H54 (cell line): ENCODE results near the gene RAPGEF6.

ENCODE experiments used
- DNase-seq: peaks from one replicate; pipeline ENCODE4 v3.0.0; 2011; ENCODE audit warnings: low spot score, mixed read lengths; ENCODE audit not compliant: insufficient read length
- FAIRE-seq: peaks from 3 replicates; lab custom pipeline; 2011; peaks lifted over from hg19 to GRCh38; lab: Jason Lieb, UNC
- POLR2A ChIP-seq: IDR thresholded peaks from 2 replicates; pipeline ENCODE4 v1.6.1; 2011; ENCODE audit warnings: low read depth, mild to moderate bottlenecking, low read length

Gene RAPGEF6

GRCh38 chr5:131564229-131564652 is 70.8 kb downstream of the RAPGEF6 start:
- DNase-seq (no peak), FAIRE-seq (no peak)
- no peak for TF ChIP-seq POLR2A

DNA sequence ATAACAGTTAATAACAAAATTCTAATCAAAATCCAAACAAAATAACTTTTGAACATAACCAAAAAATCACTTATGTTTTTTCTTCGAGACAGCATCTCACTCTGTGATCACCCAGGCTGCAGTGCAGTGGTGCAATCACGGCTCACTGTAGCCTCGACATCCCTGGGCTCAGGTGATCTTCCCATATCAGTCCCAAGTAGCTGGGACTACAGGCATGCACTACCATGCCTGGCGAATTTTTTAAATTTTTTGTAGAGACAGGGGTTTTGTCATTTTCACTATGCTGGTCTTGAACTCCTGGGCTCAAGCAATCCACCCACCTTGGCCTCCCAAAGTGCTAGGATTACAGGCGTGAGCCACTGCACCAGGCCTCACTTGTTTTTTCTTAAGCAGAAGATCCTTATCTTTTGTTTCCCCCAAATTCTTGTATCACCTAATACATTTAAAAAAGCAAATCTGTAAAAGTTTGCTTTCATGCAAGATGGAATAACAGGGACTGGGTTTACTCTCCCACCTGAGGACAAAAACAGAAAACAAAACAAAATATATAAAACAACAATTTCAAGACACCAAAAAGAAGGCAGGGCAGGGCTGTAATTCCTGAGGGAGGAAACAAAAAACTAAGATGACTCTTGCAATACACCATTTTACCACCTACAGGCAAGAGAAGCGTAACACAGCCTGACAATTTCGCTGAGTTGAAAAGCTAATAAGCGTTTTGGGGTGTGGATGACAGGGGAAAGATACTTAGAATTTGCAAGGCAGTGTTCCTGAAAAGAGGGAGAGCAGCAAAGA is 71.4 kb downstream of the RAPGEF6 start:
- TF ChIP-seq POLR2A = no peak
- FAIRE-seq (no peak), DNase-seq (no peak)

DNA sequence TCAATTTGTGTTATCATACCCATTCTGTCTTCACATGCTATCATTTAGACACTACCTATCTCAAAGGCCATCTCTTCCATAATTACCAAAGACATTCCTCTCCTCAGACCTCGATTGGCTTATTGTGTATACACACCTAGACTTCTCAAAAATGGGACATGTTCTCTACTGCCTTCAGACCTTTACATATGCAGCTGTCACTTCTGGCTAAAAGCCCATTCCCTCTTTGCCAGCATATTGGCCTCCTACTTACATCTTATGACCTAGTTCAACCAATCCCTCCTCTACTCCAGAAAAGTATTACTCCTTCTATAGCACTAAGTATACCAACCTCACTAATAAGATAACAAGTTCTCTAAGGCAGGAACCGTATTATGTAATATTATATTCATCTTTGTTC is 84.4 kb downstream of the RAPGEF6 start:
- FAIRE-seq = no peak
- DNase-seq = no peak
- no peak for TF ChIP-seq POLR2A

GRCh38 chr5:131548176-131548575 is 86.9 kb downstream of the RAPGEF6 start:
- FAIRE-seq (no peak), DNase-seq (no peak)
- no peak for TF ChIP-seq POLR2A

- DNase-seq (no peak), FAIRE-seq (peak; percentile 93)
- TF ChIP-seq POLR2A = no peak
Observed at GRCh38 chr5:131545845-131546244, 89.2 kb downstream of the RAPGEF6 start.

DNA sequence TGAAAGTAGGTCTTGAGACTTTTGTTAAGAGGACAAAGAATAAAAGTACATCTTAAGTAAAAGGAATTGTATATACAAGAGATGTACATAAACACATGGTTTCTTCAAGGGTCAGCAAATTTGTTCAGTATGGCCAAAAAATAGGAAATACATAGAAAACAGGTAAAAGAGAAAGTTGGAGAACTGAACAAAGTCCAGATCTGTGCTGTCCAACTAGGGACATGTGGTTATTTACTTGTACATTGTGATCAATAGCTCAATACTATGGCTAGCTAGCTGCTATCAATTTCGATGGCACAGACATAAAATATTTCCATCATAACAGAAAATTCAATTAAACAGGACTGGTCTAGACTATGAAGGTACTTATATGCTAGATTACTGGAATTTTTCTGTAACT is 92.3 kb downstream of the RAPGEF6 start:
- peak; percentile 55 for FAIRE-seq
- TF ChIP-seq POLR2A = no peak

DNA sequence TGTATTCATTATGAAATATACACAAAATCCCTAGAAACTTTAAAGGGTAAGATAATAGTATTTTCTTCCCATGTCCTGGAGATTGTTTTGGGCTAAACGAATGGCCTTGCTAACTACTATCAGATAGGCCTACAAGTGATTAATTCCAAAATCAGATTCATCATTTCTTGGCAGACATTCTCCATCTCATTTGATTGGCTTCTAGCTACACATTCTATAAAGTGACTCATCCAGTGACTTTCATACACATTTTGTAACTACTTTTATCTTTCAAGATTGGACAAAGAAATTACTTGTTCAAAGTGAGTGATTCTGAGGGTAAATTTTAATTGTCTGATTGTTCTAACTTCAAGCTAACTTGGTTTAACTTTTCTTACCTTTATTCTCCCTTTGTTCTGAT is 93.3 kb downstream of the RAPGEF6 start:
- TF ChIP-seq POLR2A = no peak
- DNase-seq (no peak), FAIRE-seq (peak; percentile 92)

More for the DNA sequence above, 92.3 kb downstream of the RAPGEF6 start:
- no peak for DNase-seq

- FAIRE-seq (peak; percentile 33), DNase-seq (no peak)
- no peak for TF ChIP-seq POLR2A
Observed at GRCh38 chr5:131541071-131541470, 94.0 kb downstream of the RAPGEF6 start.

- TF ChIP-seq POLR2A = no peak
- no peak for FAIRE-seq
Observed at GRCh38 chr5:131539251-131539650, 95.8 kb downstream of the RAPGEF6 start.

DNA sequence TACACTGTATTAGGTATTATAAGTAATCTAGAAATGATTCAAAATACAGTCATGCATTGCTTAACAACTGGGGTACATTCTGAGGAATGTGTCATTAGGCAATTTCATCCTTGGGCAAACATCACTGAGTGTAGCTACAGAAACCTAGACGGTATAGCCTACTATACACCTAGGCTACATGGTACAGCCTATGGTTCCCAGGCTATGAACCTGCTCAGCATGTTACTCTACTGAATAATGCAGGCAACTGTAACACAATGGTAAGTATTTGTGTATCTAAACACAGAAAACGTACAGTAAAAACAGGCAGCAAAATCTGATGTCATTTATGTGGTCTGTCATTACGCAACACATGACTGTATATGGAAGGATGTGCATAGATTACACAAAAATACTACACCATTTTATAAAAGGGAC is 96.8 kb downstream of the RAPGEF6 start:
- no peak for TF ChIP-seq POLR2A
- DNase-seq (no peak), FAIRE-seq (peak; percentile 92)

More at GRCh38 chr5:131539251-131539650, 95.8 kb downstream of the RAPGEF6 start:
- no peak for DNase-seq

- peak; percentile 53 for FAIRE-seq
- TF ChIP-seq POLR2A = no peak
- no peak for DNase-seq
Observed at GRCh38 chr5:131536850-131537448, 98.1 kb downstream of the RAPGEF6 start.

GRCh38 chr5:131536211-131536826 is 98.7 kb downstream of the RAPGEF6 start:
- DNase-seq (no peak), FAIRE-seq (peak; percentile 27)
- no peak for TF ChIP-seq POLR2A

DNA sequence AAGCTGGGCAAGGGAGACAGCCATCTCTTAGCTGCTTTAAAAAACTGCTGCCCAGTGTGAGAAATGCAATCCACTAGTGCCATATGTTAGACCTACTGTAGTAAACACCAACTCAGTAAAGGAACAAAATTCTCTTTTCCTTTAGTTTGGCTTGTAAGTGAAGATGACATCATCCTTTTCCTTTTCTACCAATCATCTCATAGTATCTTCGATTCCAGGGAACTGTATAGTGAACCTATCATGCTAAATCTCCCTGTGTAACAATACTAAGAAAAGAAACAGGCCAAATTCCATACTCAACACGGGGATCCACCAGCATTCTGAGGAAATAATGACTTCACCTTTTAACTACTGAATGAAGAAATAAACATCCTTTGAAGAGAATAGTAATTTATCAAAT is 100.1 kb downstream of the RAPGEF6 start:
- DNase-seq = no peak
- FAIRE-seq = peak; percentile 84
- TF ChIP-seq POLR2A = no peak

DNA sequence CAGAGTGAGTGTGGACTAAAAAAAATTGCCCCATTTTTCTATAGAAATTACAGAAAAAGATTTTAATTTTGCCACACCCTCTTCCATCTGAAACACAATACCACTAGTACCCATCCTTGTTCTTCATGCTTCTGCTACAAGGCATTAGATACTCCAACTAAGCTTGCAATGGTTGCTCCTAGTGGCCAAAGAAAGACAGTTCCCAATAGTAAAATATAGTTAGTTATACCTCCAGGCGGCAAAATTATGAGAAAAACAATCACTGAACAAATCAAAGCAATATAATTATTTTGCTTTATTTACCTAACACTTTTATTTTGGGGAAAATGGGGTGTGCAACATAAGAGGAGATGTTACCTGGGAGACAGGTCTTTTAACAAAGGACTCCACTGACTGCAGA is 101.2 kb downstream of the RAPGEF6 start:
- no peak for TF ChIP-seq POLR2A
- DNase-seq = no peak
- FAIRE-seq = peak; percentile 45
